Stimulated activated CD4-positive, alpha-beta T cell treated with anti-CD3 and anti-CD28 coated beads, Interleukin-4, amount 100 ng/mL, for 4 hours (primary cell): Measurements from ENCODE around the gene VPS13A.
"Not testable (repeated sequence)": the region's sequence is repeated elsewhere in the genome, so short reads cannot be mapped to it uniquely, and the experiment has no call there.

Source experiments
- DNase-seq, 2 experiments: peaks; one replicate each; pipeline ENCODE4 v3.0.0-alpha.2; 2020

VPS13A gene

DNA sequence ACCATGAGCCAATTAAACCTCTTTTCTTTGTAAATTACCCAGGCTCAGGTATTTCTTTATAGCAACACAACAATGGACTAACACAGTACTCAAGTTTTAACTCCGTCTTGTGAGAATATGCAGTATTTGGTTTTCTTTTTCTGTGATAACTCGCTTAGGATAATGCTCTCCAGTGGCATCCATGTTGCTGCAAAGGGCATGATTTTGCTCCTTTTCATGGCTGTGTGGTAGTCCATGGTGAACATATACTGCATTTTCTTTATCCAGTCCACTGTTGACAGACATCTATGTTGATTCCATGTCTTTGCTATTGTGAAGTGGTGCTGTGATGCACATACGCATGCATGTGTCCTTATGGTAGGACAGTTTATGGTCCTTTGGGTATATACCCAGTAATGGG is 10.9 kb downstream of the VPS13A start:
- DNase-seq = no peak

DNA sequence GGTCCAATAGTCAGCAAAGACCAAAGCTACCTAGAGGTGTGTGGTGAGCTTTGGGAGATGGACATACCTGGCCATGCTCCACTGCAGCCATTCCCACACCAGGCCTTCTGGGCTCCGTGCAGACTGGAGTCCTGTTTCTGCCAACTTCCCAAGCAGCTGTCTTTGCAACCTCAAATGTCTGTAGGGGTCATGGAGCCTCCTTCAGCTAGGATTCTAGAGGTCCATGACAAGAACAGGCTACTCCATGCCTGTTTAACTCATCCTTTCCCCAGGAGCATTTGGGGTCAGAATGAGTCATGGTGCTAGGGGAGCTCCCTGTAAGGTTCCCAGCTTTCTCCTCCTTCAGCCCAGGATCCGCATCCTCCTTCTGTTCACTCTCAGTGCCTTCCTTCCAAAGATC is 17.1 kb downstream of the VPS13A start:
- no peak for DNase-seq

DNA sequence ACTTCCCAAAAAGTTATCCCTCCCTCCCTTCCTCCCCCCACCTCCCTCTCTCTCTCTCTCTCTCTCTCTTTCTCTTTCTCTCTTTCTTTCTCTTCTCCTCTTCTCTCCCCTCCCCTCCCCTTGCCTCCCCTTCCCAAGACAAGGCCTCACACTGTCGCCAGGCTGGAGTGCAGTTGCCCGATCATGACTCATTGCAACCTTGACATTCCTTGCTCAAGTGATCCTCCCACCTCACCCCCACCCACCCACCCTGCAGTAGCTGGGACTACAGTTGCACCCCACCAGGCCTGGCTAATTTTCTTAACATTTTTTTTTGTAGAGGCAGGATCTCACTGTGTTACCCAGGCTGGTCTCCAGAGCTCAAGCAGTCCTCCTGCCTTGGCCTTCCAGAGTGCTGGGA is 32.8 kb downstream of the VPS13A start:
- no peak for DNase-seq

DNA sequence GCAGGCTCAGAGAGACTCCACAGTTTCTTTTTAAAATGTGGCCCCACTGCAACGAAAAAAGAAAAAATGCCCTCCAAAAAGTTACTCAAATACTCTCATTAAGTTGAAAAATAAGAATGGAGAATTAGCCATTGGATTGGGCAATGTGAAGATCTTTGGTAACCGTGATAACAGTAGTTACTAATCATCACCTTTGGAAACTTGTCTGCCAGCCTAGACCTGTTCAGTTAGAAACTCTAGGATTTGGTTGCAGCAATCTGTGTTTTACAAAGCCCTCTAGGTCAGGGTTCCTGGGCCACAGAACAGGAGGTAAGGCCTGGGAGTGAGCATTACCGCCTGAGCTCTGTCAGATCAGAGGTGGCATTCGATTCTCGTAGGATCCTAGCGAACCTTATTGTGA is 34.2 kb downstream of the VPS13A start:
- DNase-seq = no peak

DNA sequence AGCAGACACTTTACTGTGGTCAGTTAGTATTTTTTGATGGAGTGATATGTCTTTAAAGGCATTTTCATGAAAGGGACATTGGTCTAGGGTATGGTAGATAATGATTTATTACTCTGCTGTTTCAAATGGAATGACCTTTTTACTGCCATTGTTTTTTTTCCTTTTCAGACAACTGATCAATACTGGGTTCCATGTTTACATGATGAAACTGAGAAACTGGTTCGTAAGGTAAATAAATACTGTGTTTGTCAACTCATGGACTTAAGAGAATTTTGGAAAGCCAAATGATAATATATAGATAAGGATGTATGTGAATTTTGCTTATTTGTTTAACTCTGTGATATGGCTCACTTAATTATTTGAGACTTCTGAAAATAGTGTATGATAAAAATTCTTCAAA is 35.5 kb downstream of the VPS13A start:
- DNase-seq = no peak

DNA sequence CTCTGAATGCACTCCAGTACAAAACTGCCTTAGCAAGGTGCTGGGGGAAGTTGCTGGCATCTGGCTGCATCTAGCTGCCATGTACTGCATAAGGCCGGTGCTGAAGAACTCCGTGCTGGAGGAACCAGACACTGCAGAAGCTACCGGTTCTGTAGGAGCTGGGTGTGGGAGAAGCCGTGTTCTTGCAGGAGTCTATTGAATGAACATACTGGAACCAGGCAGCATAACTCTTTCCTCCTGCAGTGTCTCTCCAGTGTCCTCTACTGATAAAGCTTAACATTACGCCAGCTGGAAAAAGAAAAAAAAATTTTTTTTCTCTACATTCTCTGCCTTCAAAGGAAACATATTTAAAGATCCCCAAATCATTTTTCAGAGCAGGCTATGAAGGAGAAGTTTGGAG is 38.5 kb downstream of the VPS13A start:
- DNase-seq = no peak

DNA sequence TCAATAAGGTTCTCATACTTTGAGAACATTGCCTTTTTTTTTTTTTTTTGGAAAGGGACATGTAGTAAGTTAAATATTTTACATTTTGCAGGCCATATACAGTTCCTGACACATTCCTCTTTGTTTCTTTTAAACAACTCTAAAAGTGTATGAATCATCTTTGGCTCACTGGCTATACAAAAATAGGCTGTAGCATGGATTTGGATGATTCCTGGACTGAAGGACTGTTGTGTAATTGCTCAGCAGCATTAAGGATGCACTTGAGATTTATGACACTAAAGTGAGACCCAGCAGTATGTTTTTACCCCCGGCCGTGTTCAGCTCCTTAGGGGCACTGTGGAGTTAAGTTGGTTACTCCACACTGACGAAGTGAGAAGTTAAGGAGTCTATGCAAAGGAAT is 41.3 kb downstream of the VPS13A start:
- DNase-seq = no peak

DNA sequence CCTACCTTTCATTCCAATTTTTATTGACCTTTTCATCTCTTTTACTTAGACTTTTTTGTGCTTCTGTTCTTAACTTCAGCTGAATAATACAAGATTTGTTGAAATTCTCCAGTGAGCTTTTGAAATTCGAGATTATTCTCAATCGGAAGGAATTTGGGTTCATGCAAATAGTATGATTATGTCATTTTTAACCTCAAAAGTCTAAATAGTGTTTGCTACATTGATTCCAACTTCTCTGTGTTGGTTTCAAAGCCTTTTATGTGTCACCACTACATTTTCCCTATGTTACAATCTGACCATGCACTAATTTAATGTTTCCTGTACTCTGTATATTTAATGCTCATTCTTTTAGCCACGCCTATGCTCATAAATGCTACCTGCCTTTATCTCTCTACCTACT is 44.1 kb downstream of the VPS13A start:
- no peak for DNase-seq

DNA sequence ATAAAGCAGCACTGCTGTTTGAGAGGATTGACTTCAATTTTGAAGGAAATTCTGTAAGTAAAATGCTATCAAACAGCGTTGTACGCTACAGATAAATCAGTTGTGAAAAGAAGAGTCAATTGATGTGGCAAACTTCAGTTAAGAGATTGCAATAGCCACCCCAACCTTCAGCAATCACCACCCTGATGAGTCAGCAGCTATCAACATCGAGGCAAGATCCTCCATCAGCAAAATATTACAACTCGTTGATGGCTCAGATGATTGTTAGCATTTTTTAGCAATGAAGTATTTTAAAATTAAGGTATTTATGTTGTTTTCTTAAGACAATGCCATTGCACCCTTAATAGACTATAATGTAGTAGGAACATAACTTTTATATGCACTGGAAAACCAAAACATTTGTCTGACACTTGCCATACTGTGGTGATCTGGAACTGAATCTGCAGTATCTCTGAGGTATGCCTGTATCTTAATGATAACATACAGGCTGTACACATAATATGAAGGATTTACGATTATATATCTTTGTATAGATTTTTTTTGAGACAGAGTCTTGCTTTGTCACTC is 47.5 kb downstream of the VPS13A start:
- no peak for DNase-seq

DNA sequence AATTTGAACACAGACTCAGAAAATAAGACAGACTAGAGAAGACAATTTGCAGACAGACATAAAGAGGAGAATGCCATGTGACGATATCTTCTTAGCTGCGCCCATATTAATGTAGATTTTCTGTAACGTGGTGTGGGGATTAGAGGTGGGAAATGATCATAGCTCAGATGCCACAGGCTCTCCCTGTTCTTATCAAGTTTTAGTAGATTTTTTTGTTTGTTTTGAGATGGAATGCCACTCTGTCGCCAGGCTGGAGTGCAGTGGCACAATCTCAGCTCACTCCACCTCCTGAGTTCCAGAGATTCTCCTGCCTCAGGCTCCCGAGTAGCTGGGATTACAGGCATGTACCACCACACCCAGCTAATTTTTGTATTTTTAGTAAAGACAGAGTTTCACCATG is 59.4 kb downstream of the VPS13A start:
- DNase-seq = no peak

DNA sequence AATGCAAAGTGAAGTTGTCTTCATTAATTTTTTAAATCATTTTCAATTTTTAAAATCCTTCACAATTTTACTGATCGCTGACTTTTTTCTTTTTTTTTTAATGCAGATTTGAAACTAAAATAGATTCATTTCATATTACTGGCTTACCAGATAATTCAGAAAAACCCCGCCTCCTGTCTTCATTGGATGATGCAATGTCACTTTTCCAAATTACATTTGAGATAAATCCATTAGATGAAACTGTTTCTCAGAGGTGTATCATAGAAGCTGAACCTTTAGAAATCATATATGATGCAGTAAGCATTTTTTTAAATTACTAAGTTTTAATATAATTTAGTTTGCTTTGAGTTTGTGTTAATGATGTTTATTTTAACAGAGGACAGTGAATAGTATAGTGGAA is 60.6 kb downstream of the VPS13A start:
- DNase-seq = no peak

DNA sequence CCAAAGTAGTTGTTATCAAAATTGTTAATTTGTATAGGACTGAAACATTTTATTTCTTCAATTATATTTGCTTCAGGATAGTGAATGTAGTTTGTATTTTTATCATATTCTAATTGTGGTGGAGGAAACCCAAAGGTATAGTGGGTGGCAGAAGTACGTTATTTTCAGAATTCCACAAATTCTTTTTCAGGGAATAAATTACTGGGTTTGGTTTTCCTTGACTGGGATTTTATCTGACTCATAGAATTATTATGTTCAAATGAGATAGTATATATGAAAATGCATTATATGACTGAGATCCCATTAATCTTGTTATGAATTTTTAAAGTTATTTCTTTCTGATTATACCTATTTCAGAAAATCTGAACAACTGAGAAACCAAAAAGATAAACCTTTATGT is 73.7 kb downstream of the VPS13A start:
- no peak for DNase-seq

DNA sequence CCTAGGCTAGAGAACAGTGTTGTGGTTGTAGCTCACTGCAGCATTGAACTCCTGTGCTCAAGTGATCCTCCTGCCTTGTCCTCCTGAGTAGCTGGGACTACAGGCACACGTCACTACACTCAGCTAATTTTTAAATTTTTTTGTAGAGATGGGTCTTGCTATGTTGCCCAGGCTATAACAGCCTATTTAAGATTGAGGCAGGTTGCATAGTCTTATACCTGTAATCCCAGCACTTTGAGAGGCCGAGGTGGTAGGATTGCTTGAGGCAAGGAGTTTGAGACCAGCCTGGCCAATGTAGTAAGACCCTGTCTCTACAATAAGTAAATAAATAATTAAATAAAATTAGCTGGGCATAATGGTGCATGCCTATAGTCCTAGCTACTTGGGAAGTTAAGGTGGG is 79.9 kb downstream of the VPS13A start:
- no peak for DNase-seq

DNA sequence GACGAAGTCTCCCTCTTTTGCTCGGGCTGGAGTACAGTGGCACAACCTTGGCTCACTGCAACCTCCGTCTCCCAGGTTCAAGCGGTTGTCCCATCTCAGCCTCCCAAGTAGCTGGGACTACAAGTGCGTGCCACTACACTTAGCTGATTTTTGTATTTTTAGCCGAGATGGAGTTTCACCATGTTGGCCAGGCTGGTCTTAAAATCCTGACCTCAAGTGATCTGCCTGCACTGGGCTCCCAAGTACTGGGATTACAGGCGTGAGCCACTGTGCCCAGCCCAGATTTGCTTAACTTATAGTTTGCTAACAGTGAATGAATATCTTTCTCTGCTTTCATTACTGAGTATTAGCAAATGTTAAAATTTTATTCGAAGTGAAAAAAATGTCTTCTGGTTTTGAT is 84.3 kb downstream of the VPS13A start:
- DNase-seq = no peak

DNA sequence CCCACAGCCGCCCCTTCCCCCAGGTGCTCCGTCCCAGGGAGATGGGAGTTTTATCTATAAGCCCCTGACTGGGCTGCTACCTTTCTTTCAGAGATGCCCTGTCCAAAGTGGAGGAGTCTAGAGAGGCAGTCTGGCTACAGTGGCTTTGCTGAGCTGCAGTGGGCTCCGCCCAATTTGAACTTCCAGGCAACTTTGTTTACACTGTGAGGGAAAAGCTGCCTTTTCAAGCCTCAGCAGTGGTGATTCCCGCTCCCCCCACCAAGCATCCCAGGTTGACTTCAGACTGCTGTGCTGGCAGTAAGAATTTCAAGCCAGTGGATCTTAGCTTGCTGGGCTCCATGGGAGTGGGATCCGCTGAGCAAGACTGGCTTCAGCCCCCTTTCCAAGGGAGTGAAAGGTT is 90.4 kb downstream of the VPS13A start:
- not testable (repeated sequence) for DNase-seq

DNA sequence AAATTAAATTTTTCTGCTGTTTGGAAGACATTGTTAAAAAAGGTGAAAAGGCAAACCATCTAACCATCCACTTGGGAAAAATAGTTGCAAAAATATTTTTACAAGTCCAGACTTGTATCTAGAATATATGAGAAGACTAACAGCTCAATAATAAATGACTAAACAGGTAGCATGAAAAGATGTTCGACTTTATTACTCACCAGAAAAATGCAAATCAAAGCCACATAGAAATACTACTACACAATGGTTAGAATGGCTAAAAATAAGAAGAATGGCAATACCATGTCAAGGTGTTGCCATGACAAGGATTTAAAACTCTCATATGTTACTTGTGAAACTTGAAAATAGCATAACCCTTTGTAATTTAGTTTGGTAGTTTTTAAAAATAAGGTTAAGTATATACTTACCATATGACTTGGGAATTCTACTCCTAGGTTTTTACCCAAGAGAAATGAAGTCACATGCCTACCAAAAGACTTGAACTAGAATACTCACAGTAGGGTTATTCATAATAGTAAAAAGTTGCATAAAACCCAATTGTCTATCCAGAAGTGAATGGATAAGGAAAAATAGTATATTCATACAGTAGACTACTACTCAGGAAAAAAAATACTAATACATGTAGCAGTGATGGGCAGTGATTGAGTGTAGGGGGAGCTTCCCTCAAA is 93.8 kb downstream of the VPS13A start:
- DNase-seq = no peak

DNA sequence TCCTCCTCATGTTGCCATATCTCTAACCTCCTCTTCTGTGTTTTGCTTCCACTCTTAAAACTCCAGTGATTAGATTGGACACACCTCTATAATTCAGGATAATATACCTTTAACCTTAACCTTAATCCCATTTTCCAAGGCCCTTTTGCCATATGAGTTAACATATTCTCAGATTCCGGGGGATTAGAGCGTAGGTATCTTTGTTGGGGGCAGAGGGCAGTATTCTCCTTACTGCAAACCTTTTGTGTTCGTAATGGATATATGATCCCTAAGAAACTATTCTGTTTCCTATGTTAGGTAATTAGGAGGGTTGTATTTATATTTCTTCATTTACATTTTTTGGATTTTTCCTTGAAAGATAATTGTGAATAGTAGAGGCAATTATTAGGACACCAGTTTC is 99.5 kb downstream of the VPS13A start:
- no peak for DNase-seq

DNA sequence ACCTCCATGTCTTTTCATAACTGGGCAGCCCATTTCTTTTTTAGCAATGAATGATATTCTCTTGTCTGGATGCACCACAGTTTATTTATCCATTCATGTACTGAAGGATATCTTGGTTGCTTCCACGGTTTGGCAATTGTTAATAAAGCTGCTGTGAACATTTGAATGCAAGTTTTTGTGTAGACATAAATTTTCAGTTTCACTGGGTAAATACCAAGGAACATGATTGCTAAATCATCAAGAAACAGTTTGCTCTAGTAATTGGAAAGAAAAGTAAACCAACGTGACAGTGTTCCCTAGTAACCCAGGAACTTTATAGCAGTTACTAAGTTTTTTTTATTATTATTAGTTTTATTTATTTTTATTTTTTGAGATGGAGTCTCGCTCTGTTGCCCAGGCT is 100.4 kb downstream of the VPS13A start:
- no peak for DNase-seq

DNA sequence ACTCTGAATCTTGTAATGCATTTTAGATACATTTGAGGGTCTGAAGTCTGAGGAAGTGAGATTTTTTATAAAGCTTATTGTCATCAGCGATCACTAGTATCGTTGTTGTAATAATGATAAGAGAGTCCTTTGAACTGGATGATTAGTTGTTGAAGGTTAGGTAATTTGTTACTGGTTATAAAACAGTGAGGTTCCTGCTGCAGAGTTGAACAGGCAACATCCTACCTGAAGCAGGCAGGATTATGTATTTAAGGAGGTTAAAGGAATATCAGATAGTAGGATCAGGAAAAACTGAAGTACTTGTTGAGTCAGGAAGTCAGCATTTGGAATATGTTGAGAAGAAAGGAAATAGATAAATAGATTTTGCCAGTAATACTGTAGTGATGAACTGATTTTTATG is 106.7 kb downstream of the VPS13A start:
- no peak for DNase-seq

DNA sequence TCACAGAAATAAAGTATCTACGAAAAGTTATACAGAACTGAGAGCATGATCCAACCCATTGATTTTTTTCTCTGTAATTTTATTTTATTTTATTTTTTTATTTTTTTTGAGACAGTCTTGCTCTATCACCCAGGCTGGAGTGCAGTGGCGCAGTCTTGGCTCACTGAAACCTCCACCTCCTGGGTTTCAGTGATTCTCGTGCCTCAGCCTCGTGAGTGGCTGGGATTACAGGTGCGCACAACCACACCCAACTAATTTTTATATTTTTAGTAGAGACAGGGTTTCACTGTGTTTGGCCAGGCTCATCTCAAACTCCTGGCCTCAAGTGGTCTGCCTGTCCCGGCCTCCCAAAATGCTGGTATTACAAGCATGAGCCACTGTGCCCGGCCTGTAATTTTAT is 107.3 kb downstream of the VPS13A start:
- DNase-seq = no peak

DNA sequence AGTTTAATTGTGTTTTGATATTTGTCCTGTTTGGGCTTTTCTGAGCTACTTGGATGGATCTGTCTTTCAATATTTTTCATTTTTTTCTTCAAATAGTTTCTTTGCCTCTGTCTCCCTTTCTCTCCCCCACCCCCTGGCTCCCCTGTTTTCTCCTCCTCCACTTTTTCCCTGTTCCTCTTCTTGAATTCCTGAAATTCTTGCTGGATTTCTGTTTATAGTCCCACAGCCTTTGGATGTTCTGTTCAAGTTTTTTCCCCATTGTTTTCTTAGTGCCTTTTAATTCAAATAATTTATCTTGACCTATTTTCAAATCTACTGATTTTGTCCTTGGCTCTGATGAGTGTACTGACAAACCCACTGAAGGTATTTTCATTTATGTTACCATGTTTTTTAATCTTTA is 113.0 kb downstream of the VPS13A start:
- DNase-seq = no peak

DNA sequence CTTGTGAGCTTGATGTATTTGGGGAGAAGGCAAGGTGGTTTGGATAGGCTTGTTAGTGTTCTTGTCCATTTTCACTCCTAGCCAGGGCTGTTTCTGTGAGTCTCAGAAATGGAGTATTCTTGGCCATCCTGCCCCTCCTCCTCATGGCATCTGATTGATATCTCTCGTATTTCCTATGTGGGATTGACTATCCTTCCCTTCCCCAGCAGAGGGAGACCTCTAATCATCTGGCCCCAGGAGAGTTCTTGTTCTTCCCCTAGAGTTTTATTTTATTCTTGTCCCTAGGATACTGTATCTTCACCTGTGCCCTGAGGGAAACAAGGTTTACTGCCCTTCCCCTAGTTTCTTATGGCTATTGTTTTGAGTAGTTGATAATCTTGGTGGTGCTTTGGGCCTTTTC is 114.4 kb downstream of the VPS13A start:
- DNase-seq = no peak

DNA sequence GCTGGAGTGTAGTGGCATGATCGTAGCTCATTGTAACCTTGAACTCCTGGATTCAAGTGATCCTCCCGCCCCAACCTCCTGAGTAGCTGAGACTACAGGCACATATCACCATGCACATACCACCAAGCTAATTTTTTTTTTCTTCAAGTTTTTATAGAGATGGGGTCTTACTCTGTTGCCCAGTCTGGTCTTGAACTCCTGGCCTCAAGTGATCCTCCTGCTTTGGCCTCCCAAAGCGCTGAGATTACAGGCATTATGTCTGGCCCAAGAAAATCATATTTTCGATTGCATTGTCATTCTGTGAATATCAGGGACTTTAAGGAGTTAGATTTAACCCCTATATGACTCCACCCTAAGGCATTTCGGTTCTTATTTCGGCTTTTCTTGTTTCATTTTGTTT is 116.6 kb downstream of the VPS13A start:
- no peak for DNase-seq

DNA sequence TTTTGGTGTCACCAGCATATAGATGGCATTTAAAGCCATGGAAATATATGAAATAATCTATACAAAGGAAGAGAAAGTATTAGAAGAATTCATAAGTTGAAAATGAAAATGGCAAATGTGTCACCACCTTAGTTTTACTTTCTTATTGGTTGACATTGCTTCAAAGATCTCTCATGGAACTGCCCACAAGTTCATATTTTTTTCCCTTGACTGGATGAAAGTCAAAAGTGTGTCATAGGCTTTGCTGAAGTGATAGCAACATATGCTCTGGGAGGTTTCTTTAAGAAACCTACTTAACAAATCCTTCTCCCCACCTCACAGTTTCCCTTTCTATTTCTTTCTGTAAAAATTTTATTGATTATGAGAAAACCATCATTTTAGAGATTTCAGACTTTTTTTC is 127.2 kb downstream of the VPS13A start:
- no peak for DNase-seq

DNA sequence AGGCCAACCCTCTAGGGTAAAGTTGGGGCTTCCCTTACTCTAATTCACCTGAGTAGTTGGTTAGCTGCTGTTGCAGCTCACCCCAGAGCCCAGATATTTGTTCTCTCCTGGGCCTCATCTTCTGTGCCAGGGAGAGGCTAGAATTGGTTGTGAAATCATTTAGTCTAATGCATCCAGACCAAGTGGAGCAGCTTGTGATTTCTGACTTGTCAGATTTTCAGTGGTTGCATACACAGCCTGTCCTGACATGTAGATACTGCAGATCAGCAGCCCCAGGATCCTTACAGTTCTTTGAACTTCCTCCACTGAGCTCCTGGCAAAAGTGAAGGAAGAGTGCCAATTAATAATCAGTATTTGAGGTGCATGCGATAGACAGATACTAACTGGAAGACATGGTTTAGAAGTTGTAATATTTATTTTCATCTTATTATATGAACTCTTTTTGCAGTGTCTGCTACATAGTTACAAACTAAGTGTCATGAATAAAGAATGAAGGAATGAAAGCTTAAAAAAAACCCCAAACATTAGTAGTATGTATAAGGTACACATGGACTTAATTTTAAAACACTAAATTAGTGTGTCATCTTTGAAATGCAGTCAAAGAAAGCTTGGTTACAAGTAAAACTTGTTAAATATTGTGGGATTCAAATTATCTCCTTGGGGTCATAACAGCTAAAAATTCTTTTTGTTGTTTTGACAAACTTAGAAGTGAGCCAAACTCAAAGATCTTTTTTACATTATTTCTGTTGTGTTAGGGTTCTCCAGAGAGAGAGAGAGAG is 128.5 kb downstream of the VPS13A start:
- no peak for DNase-seq
